Brain microvascular endothelial cell (primary cell): ENCODE measurements around the gene KIRREL3.

ENCODE experiments used
- DNase-seq: peaks from one replicate; pipeline ENCODE4 v3.0.0-alpha.2; 2020
- H3K27ac ChIP-seq: fragments of 250-450 bp; sonication (Bioruptor Pico); 2 replicates; pipeline ENCODE4 v1.5.1; 2020; ENCODE audit warnings: mild to moderate bottlenecking, moderate library complexity
- H3K27me3 ChIP-seq: fragments of 250-450 bp; sonication (Bioruptor Pico); replicated peaks from 2 replicates; pipeline ENCODE4 v1.5.1; 2020; ENCODE audit warnings: mild to moderate bottlenecking
- H3K36me3 ChIP-seq: fragments of 250-450 bp; sonication (Bioruptor Pico); replicated peaks from 2 replicates; pipeline ENCODE4 v1.5.1; 2020; ENCODE audit warnings: mild to moderate bottlenecking
- H3K4me3 ChIP-seq: 2 replicates; pipeline ENCODE4 v1.5.1; 2011; ENCODE audit warnings: low read depth, mild to moderate bottlenecking, control low read depth, low read length, moderate library complexity
- in situ Hi-C: cut with HindIII; loops from 2 replicates; pipeline ENCODE4 v1.10.0; 2017; ENCODE audit warnings: low sequenced_read_pairs, low pct_ligation_motif_present
- TF ChIP-seq, protein P1 (sequence below): IDR thresholded peaks from 2 replicates; pipeline ENCODE4 v1.5.1; 2011; ENCODE audit warnings: low read depth, mild to moderate bottlenecking, moderate library complexity, low read length, control low read depth, inconsistent platforms; ENCODE audit errors: missing control alignments

The KIRREL3 gene

DNA sequence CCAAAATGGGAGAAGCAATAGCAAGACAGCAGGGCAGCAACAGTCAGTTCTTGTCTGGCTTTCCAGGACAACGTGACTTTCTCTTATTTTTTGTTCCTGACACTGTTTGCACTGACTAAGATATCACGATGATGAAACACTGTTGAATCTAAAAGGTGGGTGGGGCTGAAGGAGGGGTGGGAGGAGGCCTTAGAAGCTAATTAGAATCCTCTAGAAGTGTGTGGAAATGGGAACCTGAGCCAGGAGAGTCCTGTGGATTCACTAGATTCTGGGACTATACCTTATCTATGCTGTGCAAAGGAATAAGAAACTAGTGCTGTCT is 344.8 kb downstream of the KIRREL3 start:
- H3K27me3 ChIP-seq = no peaks in the 10 kb centered on the region
- H3K27ac ChIP-seq = no peak overlapping the region
- DNase-seq = no peak
- in situ Hi-C loops = no loop called here
- H3K36me3 ChIP-seq = no peaks in the 10 kb centered on the region
- TF ChIP-seq, protein P1, sequence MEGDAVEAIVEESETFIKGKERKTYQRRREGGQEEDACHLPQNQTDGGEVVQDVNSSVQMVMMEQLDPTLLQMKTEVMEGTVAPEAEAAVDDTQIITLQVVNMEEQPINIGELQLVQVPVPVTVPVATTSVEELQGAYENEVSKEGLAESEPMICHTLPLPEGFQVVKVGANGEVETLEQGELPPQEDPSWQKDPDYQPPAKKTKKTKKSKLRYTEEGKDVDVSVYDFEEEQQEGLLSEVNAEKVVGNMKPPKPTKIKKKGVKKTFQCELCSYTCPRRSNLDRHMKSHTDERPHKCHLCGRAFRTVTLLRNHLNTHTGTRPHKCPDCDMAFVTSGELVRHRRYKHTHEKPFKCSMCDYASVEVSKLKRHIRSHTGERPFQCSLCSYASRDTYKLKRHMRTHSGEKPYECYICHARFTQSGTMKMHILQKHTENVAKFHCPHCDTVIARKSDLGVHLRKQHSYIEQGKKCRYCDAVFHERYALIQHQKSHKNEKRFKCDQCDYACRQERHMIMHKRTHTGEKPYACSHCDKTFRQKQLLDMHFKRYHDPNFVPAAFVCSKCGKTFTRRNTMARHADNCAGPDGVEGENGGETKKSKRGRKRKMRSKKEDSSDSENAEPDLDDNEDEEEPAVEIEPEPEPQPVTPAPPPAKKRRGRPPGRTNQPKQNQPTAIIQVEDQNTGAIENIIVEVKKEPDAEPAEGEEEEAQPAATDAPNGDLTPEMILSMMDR = no peak
- no peak overlapping the region for H3K4me3 ChIP-seq

- in situ Hi-C loops = no loop called here
- DNase-seq = no peak
- H3K36me3 ChIP-seq = no peaks in the 10 kb centered on the region
- TF ChIP-seq, protein P1 = no peak
- H3K4me3 ChIP-seq = no peak overlapping the region
- no peak overlapping the region for H3K27ac ChIP-seq
- no peaks in the 10 kb centered on the region for H3K27me3 ChIP-seq
Observed at GRCh38 chr11:126654886-126655806, 345.4 kb downstream of the KIRREL3 start.

GRCh38 chr11:126653040-126653439 is 347.5 kb downstream of the KIRREL3 start:
- TF ChIP-seq, protein P1 = no peak
- Histone ChIP-seq H3K27ac (no peak overlapping the region), H3K27me3 (no peaks in the 10 kb centered on the region), H3K36me3 (no peaks in the 10 kb centered on the region), H3K4me3 (no peak overlapping the region)
- DNase-seq = no peak
- in situ Hi-C loops = no loop called here

DNA sequence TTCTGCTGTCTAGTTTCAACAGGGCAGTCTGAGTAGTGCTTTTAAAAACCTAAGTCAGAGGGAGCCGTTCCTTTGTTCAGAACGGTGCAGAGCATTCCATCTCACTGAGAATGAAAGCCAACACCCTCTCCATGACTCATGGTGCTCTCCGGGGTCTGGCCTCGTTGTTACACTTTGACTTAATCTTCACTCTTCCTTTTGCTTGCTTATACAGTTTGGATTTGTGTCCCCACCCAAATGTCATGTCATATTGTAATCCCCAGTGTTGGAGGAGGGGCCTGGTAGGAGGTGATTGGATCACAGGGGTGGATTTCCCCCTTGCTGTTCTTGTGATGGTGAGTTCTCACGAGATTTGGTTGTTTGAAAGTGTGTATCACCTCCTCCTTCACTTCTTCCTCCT is 352.8 kb downstream of the KIRREL3 start:
- Histone ChIP-seq H3K36me3 (no peaks in the 10 kb centered on the region), H3K4me3 (no peak overlapping the region), H3K27me3 (no peaks in the 10 kb centered on the region), H3K27ac (peak overlapping the region; percentile 61)
- peak; percentile 74 for DNase-seq
- in situ Hi-C loops = no loop called here
- TF ChIP-seq, protein P1 = no peak

- Histone ChIP-seq H3K27me3 (no peaks in the 10 kb centered on the region), H3K4me3 (no peak overlapping the region), H3K36me3 (no peaks in the 10 kb centered on the region), H3K27ac (peak overlapping the region; percentile 61)
- in situ Hi-C loops = no loop called here
- DNase-seq = no peak
- TF ChIP-seq, protein P1 = no peak
Observed at GRCh38 chr11:126646701-126647557, 353.6 kb downstream of the KIRREL3 start.
